SHP77 treated with DMSO at 0.1 percent for 48 hours (cell line): ENCODE results near the gene GABRR1.
"Not testable (repeated sequence)": the region's sequence is repeated elsewhere in the genome, so short reads cannot be mapped to it uniquely, and the experiment has no call there.

ENCODE experiments used
- DNase-seq: peaks from one replicate; lab custom pipeline; 2025; lab: John Stamatoyannopoulos, UW

The GABRR1 gene

DNA sequence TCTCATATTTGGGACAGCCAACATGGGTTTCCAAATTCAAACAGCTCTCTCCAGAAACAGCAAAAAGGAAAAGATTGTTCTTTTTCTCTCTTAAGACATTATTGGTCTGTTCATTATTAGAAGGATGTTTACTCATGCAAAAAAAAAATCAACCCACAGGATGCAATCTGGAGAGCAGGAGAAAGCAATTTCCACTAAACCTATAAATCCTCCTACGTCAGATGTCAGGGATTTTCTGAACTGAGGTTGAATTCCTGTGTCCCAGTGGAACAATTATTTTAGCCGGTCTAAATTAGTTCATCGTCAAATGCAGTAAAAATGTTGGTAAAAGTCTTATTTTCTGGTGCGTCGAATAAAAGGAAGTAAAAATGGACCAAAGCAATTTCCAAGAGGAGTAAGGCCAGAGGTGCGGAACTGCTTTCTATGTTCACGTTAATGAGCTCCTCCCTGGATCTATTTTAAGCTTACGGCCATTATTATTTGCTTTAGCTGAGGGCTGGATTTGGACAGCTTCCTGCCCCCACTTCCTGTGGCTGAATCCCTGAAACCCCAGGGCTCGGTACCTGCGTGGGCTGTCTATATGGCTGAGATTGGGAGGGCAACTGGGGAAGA lies at the start of gene GABRR1:
GABRR1 (minus strand) TSS at position 60 of the 612 bp plus-strand sequence; CDS start at position 24, 36 bp downstream.
- peak; percentile 72 for DNase-seq

DNA sequence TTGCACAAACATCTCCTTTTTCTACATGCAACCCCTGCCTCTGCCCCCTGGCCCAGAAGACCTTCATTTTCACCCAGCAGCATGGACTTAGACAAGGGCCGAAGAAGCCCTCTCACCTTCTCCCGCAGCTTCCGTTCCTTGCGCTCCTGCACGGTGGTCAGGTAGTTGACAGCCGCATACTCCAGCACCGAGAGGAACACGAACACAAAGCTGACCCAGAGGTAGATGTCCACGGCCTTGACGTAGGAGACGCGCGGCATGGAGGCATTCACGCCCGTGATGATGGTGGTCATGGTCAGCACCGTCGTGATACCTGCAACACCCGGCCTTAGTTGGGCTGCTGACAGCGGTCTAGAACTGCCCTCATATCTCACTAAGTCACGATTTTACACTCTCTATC lies 47.1 kb upstream of the GABRR1 start:
- no peak for DNase-seq

DNA sequence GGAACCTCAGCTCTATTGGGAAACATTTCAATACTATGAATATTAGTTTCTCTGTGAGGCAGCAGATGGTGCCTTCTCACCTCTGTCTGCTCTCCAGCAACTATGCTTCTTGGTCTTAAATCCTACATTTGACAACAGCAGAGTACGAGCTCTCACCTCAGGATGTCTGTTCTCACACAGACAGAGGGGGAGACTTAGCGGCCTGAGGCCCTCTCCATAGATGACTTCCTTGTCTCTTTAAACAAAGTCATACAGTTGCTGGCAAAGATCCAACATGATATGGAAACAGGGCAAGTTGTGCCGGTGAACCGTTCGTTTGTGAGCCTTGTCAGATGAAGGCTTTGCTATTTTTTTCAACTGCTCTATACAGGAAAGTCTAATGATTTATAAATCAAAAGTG lies 43.7 kb upstream of the GABRR1 start:
- peak; percentile 12 for DNase-seq

DNA sequence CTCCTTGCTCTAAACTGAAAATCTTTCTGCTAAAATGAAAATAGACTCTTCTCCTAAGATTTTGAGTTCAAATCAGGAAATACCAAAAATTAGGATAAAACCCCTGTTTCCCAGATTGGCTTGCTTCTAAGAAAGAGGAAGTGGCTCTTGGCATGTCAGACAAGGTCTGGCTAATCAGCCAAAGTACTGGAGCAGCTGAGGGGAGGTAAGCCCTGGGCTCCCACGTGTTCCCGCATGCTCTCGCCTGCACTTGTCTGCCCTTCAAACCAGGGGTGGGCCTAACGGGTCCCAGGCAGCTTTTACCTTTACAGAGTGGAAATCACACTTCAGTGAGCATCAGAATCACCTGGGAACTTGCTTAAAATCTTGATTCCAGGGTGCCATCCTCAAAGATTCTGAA lies 43.2 kb upstream of the GABRR1 start:
- no peak for DNase-seq

GRCh38 chr6:89258912-89259311 lies 41.8 kb upstream of the GABRR1 start:
- no peak for DNase-seq

- DNase-seq, result no peak
Measured at GRCh38 chr6:89257781-89258180, 40.6 kb upstream of the GABRR1 start.

GRCh38 chr6:89257346-89257745 lies 40.2 kb upstream of the GABRR1 start:
- no peak for DNase-seq

DNA sequence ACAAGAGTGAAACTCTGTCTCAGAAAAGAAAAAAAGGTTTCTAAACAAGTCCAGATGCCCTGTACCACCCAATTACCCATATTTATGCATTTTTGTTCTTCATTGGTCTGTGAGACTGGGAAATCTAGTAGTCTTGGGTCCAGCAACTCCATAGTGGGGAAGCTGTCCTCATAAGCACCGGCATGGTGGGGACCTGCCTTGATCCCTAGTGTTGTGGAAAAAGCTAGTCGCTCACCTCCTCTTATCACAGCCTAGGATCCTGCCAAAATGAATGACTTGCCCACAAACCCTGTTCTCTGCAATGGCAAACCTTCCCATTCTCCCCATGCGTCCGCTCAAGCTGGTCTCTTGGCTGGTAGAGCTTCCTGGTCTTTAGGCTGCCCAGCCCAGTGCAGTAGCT lies 38.3 kb upstream of the GABRR1 start:
- DNase-seq, result no peak

GRCh38 chr6:89254569-89254968 lies 37.4 kb upstream of the GABRR1 start:
- no peak for DNase-seq

DNA sequence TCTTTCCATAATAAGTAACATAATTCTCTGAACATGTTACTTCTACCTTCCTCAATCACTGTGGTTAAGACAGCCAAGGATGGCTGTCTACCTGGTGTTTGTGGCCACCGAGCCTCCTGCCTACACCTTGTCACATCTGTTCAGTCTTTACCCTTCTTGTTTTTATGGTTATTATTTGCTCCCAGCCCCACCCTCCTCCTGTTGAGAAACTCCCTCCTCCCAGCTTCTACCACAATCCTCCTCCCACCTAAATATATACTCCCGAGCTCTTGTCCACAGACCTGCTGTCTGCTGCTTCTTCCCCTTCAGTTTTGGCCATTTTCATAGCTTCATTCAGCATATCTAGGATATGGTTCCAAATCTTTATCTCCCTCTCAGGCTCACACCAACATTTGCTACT lies 35.7 kb upstream of the GABRR1 start:
- no peak for DNase-seq

- no peak for DNase-seq
Measured at GRCh38 chr6:89251976-89252375, 34.8 kb upstream of the GABRR1 start.

DNA sequence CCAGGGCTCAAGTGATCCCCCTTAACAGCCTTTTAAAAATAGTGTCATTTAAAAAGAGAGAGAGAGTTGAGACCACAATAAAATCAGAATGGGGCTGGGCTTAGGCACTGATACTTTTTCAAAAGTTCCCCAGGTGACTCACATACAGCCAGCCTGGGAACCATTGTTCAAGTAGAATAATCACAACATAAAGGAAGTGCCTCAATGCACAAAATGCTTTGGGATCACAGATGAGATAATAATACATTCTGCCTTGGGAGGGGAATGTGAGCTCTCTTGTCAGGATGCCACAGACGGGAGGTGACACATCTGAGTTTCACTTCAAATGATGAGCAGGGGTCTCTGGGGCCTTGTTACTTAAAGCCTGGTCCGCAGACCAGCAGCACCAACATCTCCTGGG lies 34.0 kb upstream of the GABRR1 start:
- DNase-seq, result no peak

- DNase-seq, result no peak
Measured at GRCh38 chr6:89250239-89250638, 33.1 kb upstream of the GABRR1 start.

DNA sequence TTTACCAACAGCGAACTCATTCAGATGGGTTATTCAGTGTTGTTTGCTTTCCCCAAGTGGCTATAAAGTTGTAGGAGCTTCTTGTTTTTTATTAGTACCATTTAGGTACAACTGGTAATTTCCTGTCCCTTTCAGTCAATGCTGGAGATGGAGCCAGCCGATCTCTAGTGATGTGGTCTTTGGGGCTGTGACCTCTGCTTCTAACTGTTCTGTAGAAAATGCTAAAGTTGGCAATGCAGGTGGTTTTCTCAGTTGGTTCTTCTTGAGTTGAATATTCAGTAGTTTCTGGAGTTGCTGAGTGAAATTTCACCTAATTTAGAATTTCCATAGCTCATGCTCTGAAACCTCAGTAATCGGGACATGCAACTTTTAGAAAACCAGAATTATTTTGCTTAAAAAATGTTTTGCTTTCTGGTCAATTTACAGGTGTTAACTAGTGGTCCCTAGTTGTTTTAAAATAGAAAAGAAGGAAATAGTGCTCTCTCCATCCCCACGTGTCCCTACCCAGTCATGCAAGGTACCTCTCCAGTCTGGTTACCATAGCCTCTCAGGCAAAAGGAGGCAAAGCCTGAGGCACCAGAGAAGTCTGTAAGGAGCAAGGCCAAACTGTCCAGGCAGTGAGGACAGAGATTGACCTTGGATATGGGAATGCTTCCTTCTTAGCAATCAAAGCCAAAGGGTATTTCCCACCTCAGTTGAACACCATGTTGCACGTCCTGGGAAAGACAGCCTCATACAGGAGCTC lies 27.3 kb upstream of the GABRR1 start:
- no peak for DNase-seq

DNA sequence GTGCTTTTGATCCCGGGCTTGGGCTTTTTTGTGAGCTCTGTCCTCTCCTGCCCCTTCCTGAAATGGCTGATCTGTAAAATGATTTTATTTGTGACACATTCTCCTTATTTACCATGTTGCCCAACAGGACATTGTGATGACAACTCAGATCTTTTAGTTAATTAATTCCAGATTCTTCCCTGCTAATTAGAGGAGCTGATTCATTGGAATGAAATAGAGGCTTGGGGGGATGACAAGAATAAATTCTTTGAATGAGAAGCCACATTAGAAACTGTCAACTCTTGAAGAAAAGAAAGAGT lies 26.1 kb upstream of the GABRR1 start:
- no peak for DNase-seq

GRCh38 chr6:89242574-89243330 lies 25.6 kb upstream of the GABRR1 start:
- peak; percentile 62 for DNase-seq

- DNase-seq, result no peak
Measured at GRCh38 chr6:89239338-89239737, 22.2 kb upstream of the GABRR1 start.

GRCh38 chr6:89237158-89237557 lies 20.0 kb upstream of the GABRR1 start:
- no peak for DNase-seq

GRCh38 chr6:89233605-89234004 lies 16.4 kb upstream of the GABRR1 start:
- DNase-seq, result not testable (repeated sequence)

- no peak for DNase-seq
Measured at GRCh38 chr6:89222712-89223039, 5.5 kb upstream of the GABRR1 start.

DNA sequence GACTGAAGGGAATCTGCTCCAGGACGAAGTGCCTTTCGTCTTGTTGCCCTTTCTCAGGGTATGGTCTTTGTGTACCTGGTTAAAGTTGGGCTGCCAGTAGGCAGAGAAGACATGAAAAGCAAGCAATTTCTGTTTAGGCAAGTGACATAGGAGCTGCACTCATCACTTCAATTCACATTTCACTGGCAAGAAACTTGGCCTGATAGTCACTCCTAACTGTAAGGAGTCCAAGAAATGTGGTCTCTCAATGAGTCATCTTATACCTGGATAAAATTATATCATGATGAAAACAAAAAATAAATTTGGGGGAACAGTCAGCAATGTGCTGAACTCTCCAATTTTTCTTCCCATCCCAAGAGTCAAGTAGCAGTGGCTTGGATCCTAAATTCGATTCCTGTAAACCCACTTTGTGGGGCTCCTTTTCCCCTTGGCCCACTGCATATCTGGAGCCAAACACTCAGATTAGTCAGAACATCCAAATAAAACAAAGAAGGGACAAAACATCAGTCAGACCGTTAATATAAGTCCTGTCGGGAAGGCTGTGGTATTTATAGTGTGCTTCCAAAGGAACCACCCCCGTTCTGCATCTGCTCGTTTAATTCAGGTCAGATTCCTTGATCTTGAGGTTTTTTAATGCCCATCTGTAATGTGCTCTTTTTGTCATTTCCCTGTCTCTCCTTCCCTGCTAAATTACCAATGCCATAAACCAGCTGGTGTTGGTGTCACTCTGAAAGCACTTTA lies 5.0 kb upstream of the GABRR1 start:
- peak; percentile 24 for DNase-seq

DNA sequence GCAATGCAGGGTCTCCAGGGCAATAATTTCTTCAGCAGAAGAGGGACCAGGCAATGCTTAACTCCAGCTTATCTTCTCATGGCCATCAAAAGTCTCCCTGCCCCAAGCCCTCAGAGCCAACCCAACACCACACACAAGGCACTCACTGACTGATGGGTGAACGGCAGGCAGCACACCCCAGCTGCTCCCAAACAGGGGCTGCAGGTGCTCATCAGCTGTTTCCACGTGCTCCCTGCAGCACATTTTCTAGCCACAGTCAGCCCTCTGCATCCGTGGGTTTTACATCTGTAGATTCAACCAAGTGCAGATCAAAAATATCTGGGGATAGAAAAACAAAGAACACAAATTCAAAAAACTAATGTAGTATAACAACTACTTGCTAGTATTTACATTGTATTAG lies 4.0 kb upstream of the GABRR1 start:
- peak; percentile 57 for DNase-seq

GRCh38 chr6:89216411-89216810 lies 747 bp downstream of the GABRR1 start:
- peak; percentile 22 for DNase-seq
